GM12874 (cell line): ENCODE results near the gene ZFYVE28.

Experiments used
- TF ChIP-seq, protein P1 (sequence below): IDR thresholded peaks from 2 replicates; pipeline ENCODE4 v1.5.1; 2011; ENCODE audit warnings: low read depth, mild to moderate bottlenecking, control low read depth, low read length, moderate library complexity; ENCODE audit not compliant: insufficient read depth

Gene ZFYVE28

DNA sequence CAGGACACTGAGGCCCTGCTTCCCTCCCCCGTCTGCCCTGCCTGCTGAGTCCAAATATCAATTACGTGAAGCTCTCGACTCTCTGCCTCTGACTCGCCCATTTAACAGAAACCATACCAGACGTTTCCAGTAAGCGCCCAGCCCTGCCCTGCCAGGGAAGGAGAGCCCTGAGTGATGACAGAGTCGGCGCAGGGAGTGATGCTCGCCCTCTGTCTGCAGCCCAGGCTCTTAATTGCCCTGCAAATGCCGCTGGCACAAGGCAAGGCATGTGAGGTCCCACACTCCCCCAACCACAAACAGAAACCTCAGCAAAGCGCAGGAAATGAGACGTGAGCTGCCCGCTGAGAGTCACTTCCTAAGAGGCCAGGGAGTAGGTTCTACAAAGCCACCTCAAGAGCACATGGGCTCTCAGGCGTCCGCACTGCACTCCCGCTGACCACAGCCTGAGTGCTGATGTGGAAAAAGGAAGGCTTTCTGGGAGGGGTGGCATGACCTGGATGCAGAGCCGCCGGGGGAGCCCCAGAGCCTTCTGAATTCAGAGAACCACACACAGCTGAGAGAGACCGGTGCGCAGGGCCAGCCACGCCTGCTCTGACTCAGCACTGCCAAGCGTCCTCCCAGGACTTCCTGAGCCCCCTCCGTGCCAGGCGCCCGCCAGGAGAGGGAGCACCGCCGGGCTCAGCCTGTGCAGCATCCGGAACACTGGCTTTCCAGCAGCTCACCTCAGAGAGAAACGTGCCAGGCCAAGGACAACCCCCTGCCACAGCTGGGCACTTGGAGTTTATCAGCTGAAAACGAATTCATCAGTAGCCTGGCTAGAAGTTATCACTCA lies 5.3 kb downstream of the ZFYVE28 start:
- TF ChIP-seq, protein P1, sequence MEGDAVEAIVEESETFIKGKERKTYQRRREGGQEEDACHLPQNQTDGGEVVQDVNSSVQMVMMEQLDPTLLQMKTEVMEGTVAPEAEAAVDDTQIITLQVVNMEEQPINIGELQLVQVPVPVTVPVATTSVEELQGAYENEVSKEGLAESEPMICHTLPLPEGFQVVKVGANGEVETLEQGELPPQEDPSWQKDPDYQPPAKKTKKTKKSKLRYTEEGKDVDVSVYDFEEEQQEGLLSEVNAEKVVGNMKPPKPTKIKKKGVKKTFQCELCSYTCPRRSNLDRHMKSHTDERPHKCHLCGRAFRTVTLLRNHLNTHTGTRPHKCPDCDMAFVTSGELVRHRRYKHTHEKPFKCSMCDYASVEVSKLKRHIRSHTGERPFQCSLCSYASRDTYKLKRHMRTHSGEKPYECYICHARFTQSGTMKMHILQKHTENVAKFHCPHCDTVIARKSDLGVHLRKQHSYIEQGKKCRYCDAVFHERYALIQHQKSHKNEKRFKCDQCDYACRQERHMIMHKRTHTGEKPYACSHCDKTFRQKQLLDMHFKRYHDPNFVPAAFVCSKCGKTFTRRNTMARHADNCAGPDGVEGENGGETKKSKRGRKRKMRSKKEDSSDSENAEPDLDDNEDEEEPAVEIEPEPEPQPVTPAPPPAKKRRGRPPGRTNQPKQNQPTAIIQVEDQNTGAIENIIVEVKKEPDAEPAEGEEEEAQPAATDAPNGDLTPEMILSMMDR, result peak; percentile 23; the same call in 1 of the 2 replicates

DNA sequence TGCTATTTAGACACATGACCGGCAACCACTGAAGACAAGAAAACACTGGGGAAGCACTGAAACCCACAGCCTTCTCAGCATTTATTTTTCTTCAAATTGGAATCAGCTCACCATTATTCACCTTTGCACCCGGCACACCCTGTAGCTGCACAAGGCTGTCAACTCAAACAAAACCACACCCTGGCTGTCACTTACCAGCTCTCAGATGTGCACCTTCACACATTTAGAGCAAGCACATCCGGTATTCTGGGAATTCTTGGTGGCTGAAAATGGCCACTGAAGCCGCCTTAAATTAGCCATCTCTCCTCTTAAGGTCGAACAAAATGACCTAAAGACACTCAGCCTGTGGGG lies 5.9 kb downstream of the ZFYVE28 start:
- TF ChIP-seq, protein P1, result no peak

DNA sequence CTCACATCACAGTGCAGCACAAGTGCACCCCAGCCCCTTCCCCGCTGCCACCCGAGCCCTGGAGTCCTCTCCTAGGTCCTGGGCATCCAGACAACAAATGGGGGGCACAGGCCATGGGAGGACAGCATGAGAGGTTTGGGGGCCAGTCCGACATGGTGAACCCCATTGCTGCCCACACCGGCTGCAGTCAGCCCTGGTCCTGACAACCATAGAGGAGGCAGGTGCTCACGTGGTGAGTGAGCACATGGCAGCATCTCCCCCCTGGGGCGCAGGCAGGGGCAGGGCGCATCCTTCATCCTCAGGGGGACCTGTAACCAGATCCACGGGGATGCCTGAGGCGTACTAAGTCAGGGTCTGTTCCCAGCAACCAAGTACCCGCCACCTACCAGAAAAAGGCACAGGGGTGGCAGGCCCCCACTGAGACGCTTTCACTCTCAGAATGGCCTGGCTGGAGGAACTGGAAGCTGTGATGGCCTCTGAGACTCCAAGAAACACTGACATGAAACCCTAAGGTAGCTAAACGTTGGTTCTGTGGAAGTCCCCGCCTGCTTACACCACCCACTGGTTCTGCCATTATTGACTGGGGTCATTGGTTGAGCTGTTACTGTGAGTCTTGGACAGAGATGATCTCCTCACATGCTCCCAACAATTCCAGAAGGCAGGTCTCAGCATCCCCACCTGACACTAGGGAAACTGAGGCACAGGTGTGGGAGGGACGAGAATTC lies 6.5 kb downstream of the ZFYVE28 start:
- TF ChIP-seq, protein P1, result no peak

DNA sequence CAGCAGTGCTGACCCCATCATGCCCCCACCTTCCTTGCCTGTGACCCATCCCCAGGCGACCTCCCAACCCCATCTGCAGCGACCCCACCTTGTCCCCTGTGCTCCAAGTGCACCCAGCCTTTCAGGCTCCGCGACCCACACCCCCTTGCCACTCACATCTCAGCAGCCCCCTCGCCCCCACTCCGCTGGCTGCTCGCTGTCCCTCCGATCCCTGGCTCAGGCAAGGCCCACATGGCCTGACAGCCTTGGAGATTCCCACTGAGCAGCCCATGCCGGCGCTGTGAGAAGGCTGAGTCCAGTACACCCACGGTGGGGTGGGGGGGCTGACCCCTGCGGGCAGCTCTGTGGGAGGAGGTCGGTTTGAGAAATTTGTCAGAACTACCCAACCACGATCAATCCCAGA lies 9.1 kb downstream of the ZFYVE28 start:
- TF ChIP-seq, protein P1, result no peak

DNA sequence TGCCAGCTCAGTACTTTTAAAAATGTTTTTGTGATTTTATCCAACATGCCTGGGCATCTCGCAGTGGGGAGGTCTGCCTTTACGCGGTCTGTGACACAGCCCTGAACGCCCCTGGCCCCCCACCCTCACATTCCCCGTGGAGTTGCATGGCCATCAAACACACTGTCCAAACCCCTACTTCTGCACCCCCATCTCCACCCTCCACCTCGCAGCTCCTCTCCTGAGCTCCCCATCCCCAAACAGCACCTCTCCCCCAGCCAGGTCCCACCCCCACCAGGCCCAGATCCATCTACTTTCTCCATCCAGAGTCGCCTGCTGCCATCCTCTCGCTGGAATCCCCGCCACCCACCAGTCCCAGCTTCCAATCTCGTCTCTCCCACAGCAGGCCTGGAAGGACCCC lies 9.5 kb downstream of the ZFYVE28 start:
- TF ChIP-seq, protein P1, result no peak

DNA sequence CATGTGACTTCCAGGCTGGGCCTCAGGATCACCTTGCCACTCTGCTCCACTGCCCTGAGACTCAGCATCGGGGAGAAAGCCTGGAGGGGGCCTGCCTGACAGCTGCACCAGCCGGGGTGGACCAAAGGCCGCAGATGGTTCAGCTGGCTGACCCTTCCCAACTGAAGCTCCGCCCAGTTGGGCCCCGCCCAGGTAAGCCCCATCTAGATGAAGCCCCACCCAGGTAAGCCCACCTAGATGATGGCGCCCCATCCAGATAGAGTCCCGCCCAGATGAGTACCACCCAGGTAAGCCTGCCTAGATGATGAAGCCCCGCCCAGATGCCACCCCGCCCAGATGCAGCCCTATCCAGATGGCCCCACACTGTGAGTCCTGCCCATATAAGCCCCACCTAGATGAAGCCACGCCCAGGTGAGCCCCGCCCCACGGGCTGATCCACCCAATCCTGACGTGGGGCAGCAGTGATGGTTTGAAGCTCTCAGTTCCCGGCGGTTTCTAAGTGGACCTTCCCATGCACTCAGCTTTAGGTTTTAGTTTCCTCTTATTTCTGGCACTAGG lies 10.0 kb downstream of the ZFYVE28 start:
- TF ChIP-seq, protein P1, result no peak

- TF ChIP-seq, protein P1, result no peak
These were observed 10.5 kb downstream of the ZFYVE28 start for GRCh38 chr4:2407991-2408342.
